Measurements from ENCODE around the gene NIF3L1. TPM values are rescaled to one million over a fixed set of nuclear protein-coding genes. Genes with fewer than 3 reads are reported as not detected.

Gene NIF3L1
- total and polyA plus RNA-seq, 9 of the 15 experiments (the other 6 are each of a cell fraction or from before 2014, with no cell fraction given) = 26.7 to 89.5 (median 45.6) TPM

DNA sequence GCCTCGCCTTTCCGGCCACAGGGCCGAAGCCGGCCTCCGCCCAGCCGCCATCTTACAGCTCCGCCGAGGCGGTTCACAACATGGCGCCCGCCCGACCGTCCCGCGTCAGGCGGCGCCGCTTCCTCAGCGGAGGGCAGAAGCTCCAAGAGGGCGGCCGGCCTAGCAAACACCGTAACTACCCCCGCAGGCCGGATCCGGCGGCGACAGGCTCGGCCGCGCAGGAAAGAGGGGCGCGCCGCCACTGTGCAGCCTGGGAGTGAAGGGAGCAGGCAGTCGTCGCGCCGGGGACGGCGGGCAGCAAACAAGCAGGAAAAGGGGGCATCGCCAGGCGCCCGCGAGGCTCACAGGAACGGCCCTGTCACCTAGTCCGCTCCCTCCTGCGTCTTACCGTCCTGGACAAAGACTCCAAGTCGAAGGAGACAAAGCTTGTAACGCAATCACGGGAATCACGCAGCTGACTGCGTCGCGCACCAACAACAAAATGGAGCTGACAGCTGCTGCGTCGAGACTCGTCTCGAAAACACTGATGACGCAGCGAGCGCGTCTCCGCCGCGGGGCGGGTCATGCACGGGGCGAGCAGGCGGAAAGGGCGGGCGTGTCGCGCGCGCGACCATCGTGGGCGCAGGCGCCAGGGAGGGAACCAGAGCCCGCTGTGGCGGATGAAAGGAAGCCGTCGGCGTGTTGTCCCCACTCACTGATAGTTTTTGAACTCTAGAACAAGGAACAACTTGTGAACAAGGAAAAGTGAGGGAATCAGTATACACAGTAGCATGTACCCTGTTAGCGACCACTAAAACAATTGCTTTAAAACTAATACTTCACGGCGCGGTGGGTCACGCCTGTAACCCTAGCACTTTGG, 24.8 kb upstream of the NIF3L1 start, which contains the start of gene CLK1 (continued):
- TF ChIP-seq CBX8 (IDR thresholded peaks at IDR 0.05; ENCODE audit: borderline replicate concordance, extremely low read depth, low read depth, low read length, poor library complexity, severe bottlenecking) (no peak), ZNF280B (CRISPR knock-in tag; IDR thresholded peaks at IDR 0.05) (no peak), MTA2 (IDR thresholded peaks at IDR 0.05; ENCODE audit: low read depth) (no peak), MTA1 (IDR thresholded peaks at IDR 0.05; ENCODE audit: borderline replicate concordance) (0 out of 2 replicates have a peak, but pooled peaks have one; percentile 50), RB1 (IDR thresholded peaks at IDR 0.05; ENCODE audit: low read depth) (peak; percentile 55; the same call in 1 of the 2 replicates), POLR3A (IDR thresholded peaks at IDR 0.05; ENCODE audit: borderline replicate concordance, extremely low read depth, insufficient read depth, insufficient read length) (no peak), KLF16 (IDR thresholded peaks at IDR 0.05) (no peak), NR3C1 (CRISPR knock-in tag; IDR thresholded peaks at IDR 0.05) (no peak), PCBP2 (IDR thresholded peaks at IDR 0.05; ENCODE audit: low read depth, low read length, poor library complexity, severe bottlenecking) (no peak), KLF10 (CRISPR knock-in tag; IDR thresholded peaks at IDR 0.05) (no peak), STAG1 (CRISPR knock-in tag; IDR thresholded peaks at IDR 0.05; ENCODE audit: borderline replicate concordance) (no peak), CBFA2T3 (IDR thresholded peaks at IDR 0.05) (no peak), NFATC3 (IDR thresholded peaks at IDR 0.05) (no peak), RCOR1 (IDR thresholded peaks at IDR 0.05; ENCODE audit: borderline replicate concordance in 1 of 2, low read depth in 2 of 2, low read length in 2 of 2) (no peak; a peak in 1 of 4 replicates), CTBP1 (IDR thresholded peaks at IDR 0.05; ENCODE audit: borderline replicate concordance) (peak; percentile 63), GTF2A2 (tag; IDR thresholded peaks at IDR 0.05) (no peak), ETS2 (tag; IDR thresholded peaks at IDR 0.05; ENCODE audit: borderline replicate concordance, poor library complexity, severe bottlenecking) (no peak), EP400 (IDR thresholded peaks at IDR 0.05) (peak; percentile 91), WHSC1 (IDR thresholded peaks at IDR 0.05; ENCODE audit: low read length) (no peak), HOXB6 (CRISPR knock-in tag; IDR thresholded peaks at IDR 0.05; ENCODE audit: borderline replicate concordance) (no peak), NFRKB (IDR thresholded peaks at IDR 0.05; ENCODE audit: low read depth) (peak; percentile 93), SIRT6 (IDR thresholded peaks at IDR 0.05; ENCODE audit: low read depth, low read length) (no peak), MAFK (IDR thresholded peaks at IDR 0.05; ENCODE audit: low read length) (peak; percentile 21; the same call in 1 of the 2 replicates), PATZ1 (CRISPR knock-in tag; IDR thresholded peaks at IDR 0.05; ENCODE audit: borderline replicate concordance) (no peak), DPF2 (IDR thresholded peaks at IDR 0.05) (no peak)
- TF ChIP-seq, protein P1, sequence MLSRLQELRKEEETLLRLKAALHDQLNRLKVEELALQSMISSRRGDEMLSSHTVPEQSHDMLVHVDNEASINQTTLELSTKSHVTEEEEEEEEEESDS (CRISPR knock-in tag; IDR thresholded peaks at IDR 0.05) = no peak

Data from K562 (cell line).